K562 (cell line): ENCODE data around the gene CDT1. TPM values are rescaled to one million over a fixed set of nuclear protein-coding genes. Genes with fewer than 3 reads are reported as not detected.

Source experiments
- CTCFL ChIP-seq: IDR thresholded peaks from 2 replicates; pipeline ENCODE4 v1.6.1; 2011; ENCODE audit warnings: borderline replicate concordance, low read depth, mild to moderate bottlenecking, moderate library complexity, low read length; ENCODE audit not compliant: insufficient read depth, poor library complexity, severe bottlenecking
- JUNB ChIP-seq: fragments of 450-650 bp; formaldehyde crosslinking; conservative IDR thresholded peaks from 2 replicates; pipeline ENCODE4 v1.4.0; 2020; ENCODE audit warnings: mild to moderate bottlenecking
- MAZ ChIP-seq, 2 experiments: fragments of 450-650 bp in 1 of 2; sonication (generic) in 1 of 2; formaldehyde crosslinking; IDR thresholded peaks in 1 of 2; conservative IDR thresholded peaks in 1 of 2; 2 replicates each; pipeline versions ENCODE4 v1.4.0 to v1.5.0; 2020; ENCODE audit warnings: mild to moderate bottlenecking in 1 of 2, missing genetic modification reagents in 1 of 2
- MTF1 ChIP-seq: fragments of 250-450 bp; sonication (Bioruptor Pico); IDR thresholded peaks from 2 replicates; pipeline ENCODE4 v1.9.0; 2021; ENCODE audit warnings: moderate library complexity, mild to moderate bottlenecking, inconsistent platforms, borderline replicate concordance
- MXD1 ChIP-seq: fragments of 250-450 bp; sonication (Bioruptor Pico); IDR thresholded peaks from 2 replicates; pipeline ENCODE4 v1.8.0; 2021; ENCODE audit warnings: borderline replicate concordance, mild to moderate bottlenecking, moderate library complexity; ENCODE audit not compliant: poor library complexity, severe bottlenecking
- POLR2B ChIP-seq: fragments of 450-650 bp; IDR thresholded peaks from 2 replicates; pipeline ENCODE4 v1.6.1; 2018; ENCODE audit warnings: low read depth; ENCODE audit not compliant: partially characterized antibody
- SAFB ChIP-seq: fragments of 200-400 bp; formaldehyde crosslinking; IDR thresholded peaks from 2 replicates; pipeline ENCODE4 v1.6.1; 2017; ENCODE audit warnings: low read depth, low read length, borderline replicate concordance
- SMAD2 ChIP-seq: fragments of 150-350 bp; IDR thresholded peaks from 2 replicates; pipeline ENCODE4 v1.6.1; 2014; ENCODE audit warnings: low read depth, mild to moderate bottlenecking, low read length
- TAF7 ChIP-seq: fragments of 450-650 bp; IDR thresholded peaks from 2 replicates; pipeline ENCODE4 v1.6.1; 2016; ENCODE audit warnings: missing genetic modification characterization, missing compliant biosample characterization
- TCF3 ChIP-seq: sonication (generic); formaldehyde crosslinking; IDR thresholded peaks from 2 replicates; pipeline ENCODE4 v1.4.0; 2020; ENCODE audit warnings: mild to moderate bottlenecking, missing genetic modification reagents
- TFE3 ChIP-seq: fragments of 450-650 bp; formaldehyde crosslinking; IDR thresholded peaks from 2 replicates; pipeline ENCODE4 v1.4.0; 2020; ENCODE audit warnings: mild to moderate bottlenecking, mixed read lengths
- UBTF ChIP-seq, 2 experiments: IDR thresholded peaks; 2 replicates each; pipeline ENCODE4 v1.6.1; 2012; ENCODE audit warnings: improper control_type of control experiment in 2 of 2, low read depth in 2 of 2, low read length in 2 of 2, borderline replicate concordance in 1 of 2
- ZBTB43 ChIP-seq: sonication (generic); formaldehyde crosslinking; IDR thresholded peaks from 2 replicates; pipeline ENCODE4 v1.8.0; 2023; ENCODE audit warnings: mild to moderate bottlenecking, missing genetic modification reagents
- ZC3H11A ChIP-seq: IDR thresholded peaks from 2 replicates; pipeline ENCODE4 v1.6.1; 2012; ENCODE audit warnings: low read depth, low read length, improper control_type of control experiment
- ZNF512 ChIP-seq: IDR thresholded peaks from 2 replicates; pipeline ENCODE4 v1.6.1; 2016; ENCODE audit warnings: missing genetic modification characterization, missing compliant biosample characterization
- polyA plus RNA-seq, 8 experiments: library from polyadenylated mRNA; depleted of rRNA in 4 of 8; stranded (reverse) in 5 of 8; unstranded in 3 of 8; fragments of >200 nt; fragmentation: Nextera tagmentation in 2 of 8; fragmentation: Illumina TruSeq in 1 of 8; extraction: Ambion mirVana in 2 of 8; extraction: Trizol in 1 of 8; gene quantifications; 2 replicates each; pipeline versions ENCODE4 v1.2.1 to v1.2.3, GENCODE V29; 2011 to 2014; ENCODE audit warnings: inconsistent platforms in 1 of 8, missing spikeins in 1 of 8
- total RNA-seq, 7 experiments: library from RNA; depleted of rRNA in 6 of 7; stranded (reverse); fragments of >200 nt in 6 of 7; fragmentation: Illumina TruSeq in 2 of 7; extraction: Trizol in 2 of 7; gene quantifications; 2 replicates each; pipeline versions ENCODE4 v1.2.1 to v1.2.3, GENCODE V29; 2011 to 2021; ENCODE audit warnings: low replicate concordance in 1 of 7

CDT1 gene
- total and polyA plus RNA-seq, 9 of the 15 experiments (the other 6 are each of a cell fraction or from before 2014, with no cell fraction given) = 0.92 to 178 (median 14.2) TPM

GRCh38 chr16:88785106-88785924 is 18.3 kb upstream of the CDT1 start, which contains the start of gene PIEZO1 (continued):
- TF ChIP-seq MXD1 = peak; percentile 80
- 0 out of 2 replicates have a peak, but pooled peaks have one; percentile 68 for TF ChIP-seq ZBTB43 (CRISPR knock-in tag)
- no peak for TF ChIP-seq MTF1 (CRISPR knock-in tag)
- 0 out of 2 replicates have a peak, but pooled peaks have one; percentile 84 for TF ChIP-seq ZC3H11A
- TF ChIP-seq UBTF (IDR thresholded peaks at IDR 0.05; ENCODE audit: borderline replicate concordance in 1 of 2, low read depth in 2 of 2, low read length in 2 of 2) = peak in 1 of 2 experiments; percentile 87
- peak; percentile 100 for TF ChIP-seq SAFB
- TF ChIP-seq JUNB (CRISPR knock-in tag) = no peak
- TF ChIP-seq CTCFL = peak; percentile 97
- TF ChIP-seq POLR2B = no peak
- peak; percentile 85 to 91 for TF ChIP-seq MAZ (CRISPR knock-in tag; conservative IDR thresholded peaks at IDR 0.05 in 1 of 2, IDR thresholded peaks at IDR 0.05 in 1 of 2)
- no peak for TF ChIP-seq TFE3
- no peak for TF ChIP-seq ZNF512 (tag)
- peak; percentile 10; the same call in 1 of the 2 replicates for TF ChIP-seq TCF3 (CRISPR knock-in tag)
- TF ChIP-seq SMAD2 = no peak
- no peak for TF ChIP-seq TAF7 (tag)
